ENCODE results near the gene CABP7.

Gene CABP7

GRCh38 chr22:29733362-29734201 lies 13.8 kb downstream of the CABP7 start:
- TF ChIP-seq CTCF (IDR thresholded peaks at IDR 0.05; ENCODE audit: low read length) (no peak), EZH2 (IDR thresholded peaks at IDR 0.05; ENCODE audit: borderline replicate concordance, low read length) (no peak)
- Histone ChIP-seq H3F3A (ENCODE audit: insufficient read depth, low read length) (no peaks in the 10 kb centered on the region), H3K4me3 (ENCODE audit: low read depth, low read length, poor library complexity, severe bottlenecking) (no peak overlapping the region), H3K27me3 (ENCODE audit: insufficient read depth, low read length) (no peaks in the 10 kb centered on the region), H3K9me3 (ENCODE audit: low read length) (no peaks in the 10 kb centered on the region), H4K20me1 (ENCODE audit: insufficient read depth, low read length) (no peaks in the 10 kb centered on the region), H2AFZ (ENCODE audit: low read length) (no peak overlapping the region), H3K79me2 (ENCODE audit: insufficient read depth, low read length) (no peaks in the 10 kb centered on the region), H3K4me1 (ENCODE audit: insufficient read depth, low read length, severe bottlenecking) (no peaks in the 10 kb centered on the region), H3K9ac (ENCODE audit: low read length) (no peak overlapping the region), H3K4me2 (ENCODE audit: low read length) (no peak overlapping the region), H3K9me2 (ENCODE audit: low read depth, low read length) (no peaks in the 10 kb centered on the region), H3K27ac (ENCODE audit: low read depth, low read length, poor library complexity, severe bottlenecking) (no peak overlapping the region), H3K36me3 (ENCODE audit: insufficient read depth, low read length) (no peaks in the 10 kb centered on the region)

GRCh38 chr22:29734406-29734805 lies 14.6 kb downstream of the CABP7 start:
- no peak overlapping the region for H3K4me3 ChIP-seq (ENCODE audit: low read depth, low read length, poor library complexity, severe bottlenecking)
- no peak overlapping the region for H3K27ac ChIP-seq (ENCODE audit: low read depth, low read length, poor library complexity, severe bottlenecking)
- H4K20me1 ChIP-seq (ENCODE audit: insufficient read depth, low read length) = no peaks in the 10 kb centered on the region
- TF ChIP-seq CTCF (IDR thresholded peaks at IDR 0.05; ENCODE audit: low read length) (no peak), EZH2 (IDR thresholded peaks at IDR 0.05; ENCODE audit: borderline replicate concordance, low read length) (no peak)
- 0 out of 2 replicates have a peak, but pooled peaks cover 4% of the 10 kb centered on the region for H3K36me3 ChIP-seq (ENCODE audit: insufficient read depth, low read length)
- H2AFZ ChIP-seq (ENCODE audit: low read length) = no peak overlapping the region
- H3K9me3 ChIP-seq (ENCODE audit: low read length) = no peaks in the 10 kb centered on the region
- no peaks in the 10 kb centered on the region for H3K9me2 ChIP-seq (ENCODE audit: low read depth, low read length)
- no peaks in the 10 kb centered on the region for H3F3A ChIP-seq (ENCODE audit: insufficient read depth, low read length)
- no peaks in the 10 kb centered on the region for H3K27me3 ChIP-seq (ENCODE audit: insufficient read depth, low read length)
- H3K4me2 ChIP-seq (ENCODE audit: low read length) = no peak overlapping the region
- no peaks in the 10 kb centered on the region for H3K4me1 ChIP-seq (ENCODE audit: insufficient read depth, low read length, severe bottlenecking)
- no peak overlapping the region for H3K9ac ChIP-seq (ENCODE audit: low read length)
- H3K79me2 ChIP-seq (ENCODE audit: insufficient read depth, low read length) = no peaks in the 10 kb centered on the region

- H4K20me1 ChIP-seq (ENCODE audit: insufficient read depth, low read length) = no peaks in the 10 kb centered on the region
- H3K4me1 ChIP-seq (ENCODE audit: insufficient read depth, low read length, severe bottlenecking) = no peaks in the 10 kb centered on the region
- H3K79me2 ChIP-seq (ENCODE audit: insufficient read depth, low read length) = no peaks in the 10 kb centered on the region
- TF ChIP-seq EZH2 (IDR thresholded peaks at IDR 0.05; ENCODE audit: borderline replicate concordance, low read length) = no peak
- no peak for TF ChIP-seq CTCF (IDR thresholded peaks at IDR 0.05; ENCODE audit: low read length)
- 0 out of 2 replicates have a peak, but pooled peaks cover 6% of the 10 kb centered on the region for H3K36me3 ChIP-seq (ENCODE audit: insufficient read depth, low read length)
- H3K4me2 ChIP-seq (ENCODE audit: low read length) = no peak overlapping the region
- H3K27me3 ChIP-seq (ENCODE audit: insufficient read depth, low read length) = no peaks in the 10 kb centered on the region
- no peak overlapping the region for H3K4me3 ChIP-seq (ENCODE audit: low read depth, low read length, poor library complexity, severe bottlenecking)
- H3K9me2 ChIP-seq (ENCODE audit: low read depth, low read length) = no peaks in the 10 kb centered on the region
- H3K9me3 ChIP-seq (ENCODE audit: low read length) = no peaks in the 10 kb centered on the region
- no peak overlapping the region for H3K9ac ChIP-seq (ENCODE audit: low read length)
- H3K27ac ChIP-seq (ENCODE audit: low read depth, low read length, poor library complexity, severe bottlenecking) = no peak overlapping the region
- H2AFZ ChIP-seq (ENCODE audit: low read length) = no peak overlapping the region
- no peaks in the 10 kb centered on the region for H3F3A ChIP-seq (ENCODE audit: insufficient read depth, low read length)
Measured at GRCh38 chr22:29734838-29735237, 15.0 kb downstream of the CABP7 start.
